HUDEP-2 (cell line): ENCODE measurements around the gene PON3.

Source experiments
- DNase-seq, 76 experiments: peaks; one replicate each; lab custom pipeline; 2025; ENCODE audit not compliant: unreplicated experiment in 76 of 76; lab: John Stamatoyannopoulos, UW

PON3 gene

DNA sequence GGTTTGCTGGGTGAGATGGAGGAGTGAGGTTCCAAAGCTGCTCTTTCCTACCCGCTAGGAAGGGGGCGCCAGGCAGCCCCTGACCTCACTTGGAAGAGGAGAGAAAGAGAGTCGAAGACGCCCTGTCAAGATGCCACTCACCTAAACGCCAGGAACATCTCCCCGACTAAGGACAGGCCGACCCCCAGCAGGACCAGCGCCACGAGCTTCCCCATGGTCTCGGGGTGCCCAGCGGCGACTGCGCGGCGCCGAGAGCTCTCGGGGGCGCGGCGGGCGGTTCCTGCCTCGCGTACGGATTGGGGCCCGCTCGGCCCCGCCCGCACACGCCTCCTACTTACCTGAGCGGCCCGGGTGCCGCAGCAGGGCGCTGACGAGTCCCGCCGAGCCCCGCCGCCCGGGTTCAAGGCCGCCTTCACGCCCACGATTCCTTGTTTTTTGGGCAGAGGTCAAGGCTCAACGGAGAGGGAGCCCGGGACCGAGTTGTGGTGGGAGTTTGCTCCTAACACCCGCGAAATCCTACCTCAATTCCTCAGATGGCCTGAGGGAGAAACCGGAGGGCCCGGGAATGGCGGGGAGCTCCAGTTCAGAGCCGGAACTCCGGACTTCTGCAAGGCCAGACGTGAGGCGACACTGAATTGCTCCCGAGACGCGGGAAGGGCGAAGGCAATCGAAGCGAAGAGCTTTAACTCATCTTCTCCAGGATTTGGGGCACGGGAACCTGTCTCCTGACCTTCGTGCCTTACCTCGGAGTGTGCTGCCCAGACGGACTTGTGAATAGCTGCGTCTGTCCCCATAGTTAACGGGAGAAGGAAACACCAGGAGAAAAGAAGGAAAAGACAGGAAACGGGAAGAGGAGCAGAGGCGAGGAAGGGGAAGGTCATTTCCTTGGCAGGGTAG lies at the start of gene PON3:
Gene PON3 (minus strand): TSS at position 240 of the 897 bp plus-strand sequence. CDS start 25 bp downstream, at position 215.
- DNase-seq = peak in 25 of 76 experiments; percentile 0 to 45 (median 15)

DNA sequence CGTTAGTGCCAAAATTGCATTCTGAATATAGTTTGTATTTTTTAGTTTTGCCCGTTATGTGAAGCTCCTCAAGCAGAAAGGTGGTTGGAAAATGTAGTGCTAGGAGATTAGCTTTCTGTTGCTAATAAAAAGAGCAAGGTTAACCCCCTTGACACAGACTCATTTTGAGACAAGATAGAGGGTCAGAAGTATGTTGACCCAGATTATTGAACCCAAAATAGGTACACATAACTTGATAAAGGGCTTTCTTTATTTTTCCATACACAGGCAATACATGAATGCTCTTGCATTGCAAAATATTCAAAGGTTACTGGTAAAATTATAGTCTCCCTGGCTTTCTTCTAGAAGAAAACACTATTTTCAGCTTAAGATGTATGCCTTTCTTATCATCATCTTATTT lies 48.6 kb upstream of the PON3 start:
- no peak for DNase-seq

- DNase-seq = no peak
Observed at GRCh38 chr7:95441042-95441823, 45.1 kb upstream of the PON3 start.

- DNase-seq = no peak
Observed at GRCh38 chr7:95440394-95441038, 44.3 kb upstream of the PON3 start.

DNA sequence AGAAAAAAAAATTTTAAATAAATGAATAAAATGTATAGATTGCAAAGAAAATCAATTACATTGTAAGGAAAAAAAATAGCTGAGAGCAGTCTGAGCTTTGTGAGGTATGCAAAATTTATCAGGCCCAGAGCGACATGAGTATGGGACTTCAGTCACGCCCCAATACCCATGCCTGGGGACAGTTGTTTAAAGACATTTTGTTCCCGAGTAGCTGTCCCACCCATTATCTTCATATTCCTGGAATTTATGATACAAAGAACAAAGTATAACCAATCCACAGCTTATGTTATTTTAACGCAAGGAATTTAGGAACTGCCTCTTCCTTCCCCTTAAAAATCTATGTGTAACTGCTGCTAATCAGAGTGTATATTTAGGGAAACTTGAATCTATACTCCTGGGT lies 40.2 kb upstream of the PON3 start:
- DNase-seq = peak in 55 of 76 experiments; percentile 2 to 82 (median 32)

- peak in 1 of 76 experiments; percentile 29 for DNase-seq
Observed at GRCh38 chr7:95435422-95435780, 39.2 kb upstream of the PON3 start.

GRCh38 chr7:95434557-95435421 lies 38.6 kb upstream of the PON3 start, which contains the start of gene PON2:
Gene PON2 (minus strand): TSS chr7:95435028. CDS start chr7:95434951, 77 bp downstream.
- DNase-seq = peak in 73 of 76 experiments; percentile 2 to 83 (median 66)

DNA sequence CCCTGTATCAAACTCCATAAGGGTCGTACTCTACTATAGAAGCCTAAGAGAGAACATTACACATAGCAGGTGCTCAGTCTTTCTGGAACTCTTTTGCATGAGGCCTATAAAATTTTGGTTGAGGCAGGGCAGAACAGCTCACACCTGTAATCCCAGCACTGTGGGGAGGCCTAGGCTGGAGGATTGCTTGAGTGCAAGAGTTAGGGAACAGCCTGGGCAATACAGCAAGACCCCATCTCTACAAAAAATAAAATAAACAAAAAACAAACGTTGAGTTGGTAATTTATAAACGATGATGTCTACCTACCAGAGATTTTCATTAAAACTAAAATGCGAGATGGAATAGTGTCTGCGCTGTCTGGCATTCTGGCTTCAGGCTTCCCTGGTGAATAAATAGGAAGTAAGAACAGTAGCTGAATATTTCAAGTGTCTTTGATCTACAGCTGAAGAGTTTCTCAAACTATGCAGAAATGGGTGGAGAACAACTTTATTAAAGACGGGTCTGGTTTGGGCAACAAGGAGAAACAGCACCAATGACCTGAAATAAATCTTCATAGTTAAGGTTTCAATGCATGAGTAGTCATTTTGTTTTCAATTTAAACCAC lies 37.9 kb upstream of the PON3 start:
- peak in 1 of 76 experiments; percentile 11 for DNase-seq

DNA sequence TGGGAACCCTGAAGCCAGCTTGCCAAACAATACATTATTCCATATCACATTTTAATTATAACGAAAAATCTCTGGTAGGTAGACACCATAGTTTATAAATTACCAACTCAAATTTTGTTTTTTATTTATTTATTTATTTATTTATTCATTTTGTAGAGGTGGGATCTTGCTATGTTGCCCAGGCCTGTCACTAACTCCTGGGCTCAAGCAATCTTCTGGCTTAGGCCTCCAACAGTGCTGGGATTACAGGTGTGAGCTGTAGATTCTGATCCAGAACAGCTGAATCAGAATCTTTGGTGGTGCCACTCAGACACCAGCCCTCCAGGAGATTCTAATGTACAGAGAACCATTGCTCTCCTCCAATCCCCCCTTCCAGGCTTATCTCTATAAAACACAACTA lies 37.0 kb upstream of the PON3 start:
- no peak for DNase-seq

DNA sequence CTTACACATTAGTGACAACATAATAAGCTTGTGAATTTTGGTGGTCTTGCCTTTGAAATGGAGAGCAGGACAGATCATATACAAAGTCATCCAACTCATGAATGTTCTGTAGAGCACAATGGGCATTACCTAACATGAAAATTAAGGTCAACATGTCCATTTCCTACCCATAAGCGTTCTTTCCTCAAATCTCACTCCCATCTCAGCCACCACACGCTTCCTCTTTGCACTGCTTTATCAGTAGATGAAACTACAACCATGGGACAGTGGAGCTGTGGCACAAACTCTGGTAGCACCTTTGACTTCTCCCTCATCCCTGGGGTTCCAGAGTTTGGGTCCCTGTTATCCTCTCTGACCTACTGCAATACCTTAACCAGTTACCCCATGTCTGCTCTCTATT lies 36.4 kb upstream of the PON3 start:
- DNase-seq = no peak

DNA sequence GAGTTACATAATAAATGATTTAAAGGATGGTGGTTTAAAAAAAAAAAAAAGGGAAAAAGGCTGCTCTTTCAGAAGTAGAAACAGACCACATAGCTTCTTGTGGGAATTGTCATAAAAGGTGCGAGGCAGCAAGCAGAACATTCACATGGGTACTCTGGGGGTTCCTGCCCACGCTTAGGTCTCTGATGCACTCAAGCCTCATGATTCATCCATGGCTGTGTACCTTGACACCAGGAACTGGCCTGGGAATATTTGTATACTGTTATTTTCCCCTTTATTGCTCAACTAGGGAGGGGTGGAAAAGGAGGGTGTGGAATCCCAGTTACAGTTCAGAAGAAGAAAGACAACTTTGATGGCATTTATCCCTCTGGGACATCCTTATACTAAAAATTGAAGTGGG lies 34.7 kb upstream of the PON3 start:
- DNase-seq = no peak

- DNase-seq = no peak
Observed at GRCh38 chr7:95429241-95429990, 33.2 kb upstream of the PON3 start.

DNA sequence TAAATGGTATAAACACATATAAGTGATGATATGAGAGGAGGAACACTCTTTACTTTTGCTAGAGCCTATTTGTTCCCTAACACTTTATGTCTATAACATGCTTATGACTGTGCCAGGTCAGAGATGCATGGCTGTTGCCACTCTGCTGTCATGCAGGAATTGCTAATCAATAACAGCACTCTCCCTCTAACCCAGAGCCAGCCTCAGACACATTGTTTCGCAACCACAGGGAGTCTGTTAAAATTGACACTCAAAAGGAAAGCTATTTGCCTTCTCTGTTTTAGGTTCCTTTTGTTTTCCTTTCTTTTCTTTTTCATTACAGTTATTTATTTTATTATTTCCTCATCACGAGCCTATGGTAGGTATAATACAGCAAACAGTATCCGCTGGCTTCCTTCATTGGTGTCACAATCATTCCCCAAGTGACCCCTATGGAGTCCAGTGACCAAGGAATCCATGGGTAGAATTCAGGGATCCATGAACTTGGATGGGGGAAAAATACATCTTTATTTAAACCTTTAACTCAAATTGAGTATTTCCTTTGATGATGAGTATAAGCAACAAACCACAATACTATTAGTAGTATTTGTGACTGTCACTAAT lies 31.8 kb upstream of the PON3 start:
- no peak for DNase-seq

DNA sequence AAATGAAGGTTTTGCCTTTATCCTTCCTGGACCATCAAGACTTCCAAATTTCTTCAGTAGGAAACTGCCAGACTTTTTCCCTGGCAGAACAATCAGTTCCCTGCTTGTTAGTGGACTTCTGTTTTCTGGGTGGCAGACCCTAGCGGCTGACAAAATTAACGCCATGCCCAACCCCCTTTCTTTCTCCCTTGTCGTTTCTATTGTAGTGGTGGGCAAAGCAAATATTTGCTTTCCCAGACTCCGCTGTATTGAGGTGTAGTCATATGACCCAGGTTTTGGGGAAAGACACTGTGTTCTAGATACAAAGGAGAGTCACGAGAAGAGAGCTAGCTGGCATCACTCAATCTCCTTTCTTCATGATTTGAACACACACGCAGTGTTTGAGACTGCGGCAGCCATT lies 31.0 kb upstream of the PON3 start:
- no peak for DNase-seq

DNA sequence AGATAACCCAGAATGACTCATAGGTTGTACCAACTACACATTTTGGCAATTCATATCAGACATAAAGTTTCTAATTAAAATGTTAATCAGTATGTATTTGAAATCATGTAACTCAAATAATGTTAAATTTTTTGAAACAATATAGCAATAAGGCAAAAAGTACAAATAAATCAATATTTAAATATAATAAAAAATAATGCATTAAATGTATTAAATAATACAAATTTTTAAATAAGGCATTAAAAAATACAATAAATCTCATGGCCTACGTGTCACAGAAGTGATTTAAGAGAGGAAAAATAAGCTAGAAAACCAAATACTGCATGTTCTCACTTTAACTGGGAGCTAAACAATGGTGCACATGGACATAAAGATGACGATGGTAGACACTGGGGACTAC lies 29.5 kb upstream of the PON3 start:
- DNase-seq = no peak

DNA sequence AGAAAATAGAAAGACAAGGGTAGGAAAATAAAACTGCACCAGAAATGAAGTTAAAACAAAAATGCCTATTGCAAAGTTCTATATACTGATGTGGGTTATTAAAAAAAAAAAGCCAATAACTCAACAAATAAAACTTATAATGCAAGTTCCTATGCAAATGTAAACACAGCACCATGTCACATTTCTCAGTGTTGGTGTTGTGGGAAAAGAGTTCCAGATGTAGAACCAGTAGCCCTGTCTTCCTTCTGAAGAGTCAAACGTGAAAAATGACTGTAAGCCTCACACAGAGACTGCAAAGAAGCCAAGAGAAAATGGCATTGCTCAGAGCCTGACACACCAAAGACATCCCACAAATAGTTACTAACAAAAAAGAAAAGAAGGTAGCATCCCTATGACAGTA lies 28.5 kb upstream of the PON3 start:
- no peak for DNase-seq

DNA sequence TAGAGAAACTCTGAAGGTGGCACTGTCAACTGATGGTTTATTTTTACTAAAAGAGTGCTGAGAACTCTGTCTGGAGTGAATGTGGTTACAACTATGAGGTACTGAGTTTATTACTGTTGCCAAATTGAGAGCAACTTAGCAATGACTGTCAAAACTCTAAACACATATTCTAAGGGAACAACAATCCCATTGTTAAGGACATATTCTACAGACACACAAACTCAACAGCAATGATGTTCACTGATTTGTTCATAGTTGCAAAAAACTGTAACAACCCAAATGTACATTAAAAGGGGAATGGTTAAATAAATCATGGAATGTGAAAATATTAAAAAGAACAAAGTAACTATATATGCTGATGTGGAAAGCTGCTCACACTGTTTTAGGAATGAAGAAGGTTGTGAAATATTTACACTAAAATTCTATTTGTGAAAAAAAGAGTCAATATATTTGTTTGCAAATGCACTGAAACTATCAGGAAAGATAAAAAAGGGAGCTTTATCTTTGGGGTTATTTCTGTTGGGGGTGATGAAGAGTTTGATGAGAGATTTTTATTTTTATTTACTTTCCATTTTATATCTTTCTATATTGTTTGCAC lies 25.8 kb upstream of the PON3 start:
- no peak for DNase-seq
